SK-N-SH treated with all-trans-retinoic acid at 6 μM for 48 hours (cell line): Measurements from ENCODE around the gene GIMAP1.

ENCODE experiments used
- BACH2 ChIP-seq: fragments of 250-450 bp; sonication (Bioruptor Pico); IDR thresholded peaks from 2 replicates; pipeline ENCODE4 v1.9.0; 2021; ENCODE audit warnings: mild to moderate bottlenecking, borderline replicate concordance
- ESRRG ChIP-seq: fragments of 250-450 bp; sonication (Bioruptor Pico); IDR thresholded peaks from 2 replicates; pipeline ENCODE4 v1.6.1; 2021; ENCODE audit warnings: mild to moderate bottlenecking
- GLIS3 ChIP-seq: fragments of 250-450 bp; sonication (Bioruptor Pico); IDR thresholded peaks from 2 replicates; pipeline ENCODE4 v1.5.0; 2020; ENCODE audit warnings: mild to moderate bottlenecking, moderate library complexity
- ISL1 ChIP-seq: fragments of 250-450 bp; sonication (Bioruptor Pico); IDR thresholded peaks from 2 replicates; pipeline ENCODE4 v2.1.2; 2022; ENCODE audit warnings: mild to moderate bottlenecking, moderate library complexity
- RARB ChIP-seq: fragments of 250-450 bp; sonication (Bioruptor Pico); IDR thresholded peaks from 2 replicates; pipeline ENCODE4 v1.8.0; 2021; ENCODE audit warnings: mild to moderate bottlenecking, moderate library complexity
- SNAI2 ChIP-seq: fragments of 250-450 bp; sonication (Bioruptor Pico); IDR thresholded peaks from 2 replicates; pipeline ENCODE4 v1.5.0; 2020; ENCODE audit warnings: mild to moderate bottlenecking, moderate library complexity
- ZC3H10 ChIP-seq: fragments of 250-450 bp; sonication (Bioruptor Pico); IDR thresholded peaks from 2 replicates; pipeline ENCODE4 v1.5.1; 2021; ENCODE audit warnings: mild to moderate bottlenecking, moderate library complexity
- ZFP3 ChIP-seq: fragments of 250-450 bp; sonication (Bioruptor Pico); IDR thresholded peaks from 2 replicates; pipeline ENCODE4 v1.5.0; 2020; ENCODE audit warnings: mild to moderate bottlenecking, moderate library complexity
- ZFP30 ChIP-seq: fragments of 450-650 bp; formaldehyde crosslinking; IDR thresholded peaks from 2 replicates; pipeline ENCODE4 v1.5.0; 2022; ENCODE audit warnings: mild to moderate bottlenecking, moderate library complexity
- TF ChIP-seq, protein P1 (sequence below): fragments of 250-450 bp; sonication (Bioruptor Pico); IDR thresholded peaks from 2 replicates; pipeline ENCODE4 v1.5.1; 2020; ENCODE audit warnings: low read depth, mild to moderate bottlenecking, moderate library complexity
- TF ChIP-seq, protein P2 (sequence below): fragments of 250-450 bp; sonication (Bioruptor Pico); IDR thresholded peaks from 2 replicates; pipeline ENCODE4 v1.8.0; 2021; ENCODE audit warnings: low read depth, mild to moderate bottlenecking, moderate library complexity, borderline replicate concordance

DNA sequence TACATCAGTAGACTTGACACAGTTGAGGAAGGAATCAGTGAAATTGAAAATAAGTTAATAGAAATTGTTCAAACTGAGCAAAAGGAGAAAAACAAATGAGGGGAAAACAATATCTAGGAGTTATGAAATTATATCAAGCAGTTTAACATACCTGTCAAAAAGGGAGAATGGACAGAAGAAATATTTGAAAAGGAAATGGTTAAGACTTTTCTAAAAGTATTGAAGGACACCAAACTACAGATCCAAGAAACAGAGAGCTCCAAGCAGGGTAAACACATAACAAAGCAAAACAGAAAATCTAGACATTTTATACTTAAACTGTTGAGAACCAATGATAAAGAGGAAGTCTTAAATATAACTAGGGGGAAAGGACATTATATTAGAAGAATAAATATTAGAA lies 12.2 kb downstream of the GIMAP1 start:
- no peak for TF ChIP-seq RARB (CRISPR knock-in tag)
- TF ChIP-seq, protein P1, sequence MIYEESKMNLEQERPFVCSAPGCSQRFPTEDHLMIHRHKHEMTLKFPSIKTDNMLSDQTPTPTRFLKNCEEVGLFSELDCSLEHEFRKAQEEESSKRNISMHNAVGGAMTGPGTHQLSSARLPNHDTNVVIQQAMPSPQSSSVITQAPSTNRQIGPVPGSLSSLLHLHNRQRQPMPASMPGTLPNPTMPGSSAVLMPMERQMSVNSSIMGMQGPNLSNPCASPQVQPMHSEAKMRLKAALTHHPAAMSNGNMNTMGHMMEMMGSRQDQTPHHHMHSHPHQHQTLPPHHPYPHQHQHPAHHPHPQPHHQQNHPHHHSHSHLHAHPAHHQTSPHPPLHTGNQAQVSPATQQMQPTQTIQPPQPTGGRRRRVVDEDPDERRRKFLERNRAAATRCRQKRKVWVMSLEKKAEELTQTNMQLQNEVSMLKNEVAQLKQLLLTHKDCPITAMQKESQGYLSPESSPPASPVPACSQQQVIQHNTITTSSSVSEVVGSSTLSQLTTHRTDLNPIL (CRISPR knock-in tag): no peak
- no peak for TF ChIP-seq ISL1
- TF ChIP-seq ESRRG (CRISPR knock-in tag): no peak
- TF ChIP-seq ZFP30 (CRISPR knock-in tag): peak; percentile 50
- no peak for TF ChIP-seq ZC3H10 (CRISPR knock-in tag)
- TF ChIP-seq SNAI2: no peak
- TF ChIP-seq GLIS3 (CRISPR knock-in tag): no peak
- TF ChIP-seq ZFP3 (CRISPR knock-in tag): no peak
- TF ChIP-seq, protein P2, sequence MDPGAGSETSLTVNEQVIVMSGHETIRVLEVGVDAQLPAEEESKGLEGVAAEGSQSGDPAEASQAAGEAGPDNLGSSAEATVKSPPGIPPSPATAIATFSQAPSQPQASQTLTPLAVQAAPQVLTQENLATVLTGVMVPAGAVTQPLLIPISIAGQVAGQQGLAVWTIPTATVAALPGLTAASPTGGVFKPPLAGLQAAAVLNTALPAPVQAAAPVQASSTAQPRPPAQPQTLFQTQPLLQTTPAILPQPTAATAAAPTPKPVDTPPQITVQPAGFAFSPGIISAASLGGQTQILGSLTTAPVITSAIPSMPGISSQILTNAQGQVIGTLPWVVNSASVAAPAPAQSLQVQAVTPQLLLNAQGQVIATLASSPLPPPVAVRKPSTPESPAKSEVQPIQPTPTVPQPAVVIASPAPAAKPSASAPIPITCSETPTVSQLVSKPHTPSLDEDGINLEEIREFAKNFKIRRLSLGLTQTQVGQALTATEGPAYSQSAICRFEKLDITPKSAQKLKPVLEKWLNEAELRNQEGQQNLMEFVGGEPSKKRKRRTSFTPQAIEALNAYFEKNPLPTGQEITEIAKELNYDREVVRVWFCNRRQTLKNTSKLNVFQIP (CRISPR knock-in tag): no peak
- TF ChIP-seq BACH2: no peak
